Left ventricle myocardium inferior (tissue), 1 donor: ENCODE measurements around the gene NCS1. TPM values are rescaled to one million over a fixed set of nuclear protein-coding genes. Genes with fewer than 3 reads are reported as not detected.

ENCODE experiments used
- DNase-seq: peaks from one replicate; pipeline ENCODE4 v3.0.0-alpha.2; 2020
- H3K27ac ChIP-seq: fragments of 200-600 bp; replicated peaks from 2 replicates; pipeline ENCODE4 v1.8.0; 2021
- H3K27me3 ChIP-seq: fragments of 200-600 bp; 2 replicates; pipeline ENCODE4 v1.8.0; 2021; ENCODE audit warnings: low read depth
- H3K36me3 ChIP-seq: fragments of 200-600 bp; 2 replicates; pipeline ENCODE4 v1.8.0; 2021
- H3K4me1 ChIP-seq: fragments of 200-600 bp; 2 replicates; pipeline ENCODE4 v1.8.0; 2021
- H3K4me3 ChIP-seq: fragments of 200-600 bp; 2 replicates; pipeline ENCODE4 v1.8.0; 2021; ENCODE audit warnings: mild to moderate bottlenecking, moderate library complexity
- H3K9me3 ChIP-seq: fragments of 200-600 bp; replicated peaks from 2 replicates; pipeline ENCODE4 v1.8.0; 2021
- intact Hi-C: fragments of 100-400 bp; cut with micrococcal nuclease; formaldehyde crosslinking; loops from one replicate; pipeline ENCODE4 v1.11.0; 2022
- total RNA-seq: library from RNA; stranded (reverse); fragmentation: NEBNext Ultra II Directional; extraction: Animal tissue kit (Norgen Biotek cat#: 25700); gene quantifications from one replicate; pipeline ENCODE4 v1.2.1, GENCODE V29; 2021
- TF ChIP-seq, protein P1 (sequence below): fragments of 200-600 bp; IDR thresholded peaks from 2 replicates; pipeline ENCODE4 v1.8.0; 2021; ENCODE audit warnings: antibody characterized with exemption, mild to moderate bottlenecking, borderline replicate concordance
- donor health status: DM: no; HTN: yes; CAD: no; lungs with severe emphysema.

The NCS1 gene
- total RNA-seq, 1 donor from 2014 or later = 6.1 TPM

DNA sequence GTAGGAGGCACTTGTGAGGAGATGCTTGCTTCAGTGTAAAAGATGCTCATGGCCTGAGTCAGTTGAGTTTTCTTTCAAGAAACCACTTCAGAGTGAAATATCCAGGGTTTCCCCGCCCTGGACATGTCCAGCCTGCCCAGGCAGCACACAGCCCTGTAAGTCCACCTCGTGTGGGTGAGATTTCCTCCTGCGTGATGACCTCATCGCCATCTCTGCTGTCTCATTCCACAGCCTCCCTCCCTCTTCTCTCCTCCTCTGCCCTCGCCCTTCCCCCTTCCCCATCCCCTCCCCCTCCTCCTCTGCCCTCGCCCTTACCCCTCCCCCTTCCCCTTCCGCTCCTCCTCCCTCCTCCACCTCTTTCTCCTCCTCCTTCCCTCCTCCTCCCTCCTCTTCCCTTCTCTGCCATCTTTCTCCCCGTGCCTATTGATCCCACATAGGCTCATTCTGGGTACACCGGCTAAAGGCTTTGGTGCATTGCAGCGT lies 34.0 kb upstream of the NCS1 start:
- TF ChIP-seq, protein P1, sequence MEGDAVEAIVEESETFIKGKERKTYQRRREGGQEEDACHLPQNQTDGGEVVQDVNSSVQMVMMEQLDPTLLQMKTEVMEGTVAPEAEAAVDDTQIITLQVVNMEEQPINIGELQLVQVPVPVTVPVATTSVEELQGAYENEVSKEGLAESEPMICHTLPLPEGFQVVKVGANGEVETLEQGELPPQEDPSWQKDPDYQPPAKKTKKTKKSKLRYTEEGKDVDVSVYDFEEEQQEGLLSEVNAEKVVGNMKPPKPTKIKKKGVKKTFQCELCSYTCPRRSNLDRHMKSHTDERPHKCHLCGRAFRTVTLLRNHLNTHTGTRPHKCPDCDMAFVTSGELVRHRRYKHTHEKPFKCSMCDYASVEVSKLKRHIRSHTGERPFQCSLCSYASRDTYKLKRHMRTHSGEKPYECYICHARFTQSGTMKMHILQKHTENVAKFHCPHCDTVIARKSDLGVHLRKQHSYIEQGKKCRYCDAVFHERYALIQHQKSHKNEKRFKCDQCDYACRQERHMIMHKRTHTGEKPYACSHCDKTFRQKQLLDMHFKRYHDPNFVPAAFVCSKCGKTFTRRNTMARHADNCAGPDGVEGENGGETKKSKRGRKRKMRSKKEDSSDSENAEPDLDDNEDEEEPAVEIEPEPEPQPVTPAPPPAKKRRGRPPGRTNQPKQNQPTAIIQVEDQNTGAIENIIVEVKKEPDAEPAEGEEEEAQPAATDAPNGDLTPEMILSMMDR = no peak
- Histone ChIP-seq H3K27ac (peak overlapping the region; percentile 60), H3K4me1 (peaks cover 36% of the 10 kb centered on the region), H3K27me3 (no peaks in the 10 kb centered on the region), H3K36me3 (peaks cover 20% of the 10 kb centered on the region), H3K4me3 (no peak overlapping the region), H3K9me3 (no peaks in the 10 kb centered on the region)
- intact Hi-C loops = no loop called here
- DNase-seq = peak; percentile 51

DNA sequence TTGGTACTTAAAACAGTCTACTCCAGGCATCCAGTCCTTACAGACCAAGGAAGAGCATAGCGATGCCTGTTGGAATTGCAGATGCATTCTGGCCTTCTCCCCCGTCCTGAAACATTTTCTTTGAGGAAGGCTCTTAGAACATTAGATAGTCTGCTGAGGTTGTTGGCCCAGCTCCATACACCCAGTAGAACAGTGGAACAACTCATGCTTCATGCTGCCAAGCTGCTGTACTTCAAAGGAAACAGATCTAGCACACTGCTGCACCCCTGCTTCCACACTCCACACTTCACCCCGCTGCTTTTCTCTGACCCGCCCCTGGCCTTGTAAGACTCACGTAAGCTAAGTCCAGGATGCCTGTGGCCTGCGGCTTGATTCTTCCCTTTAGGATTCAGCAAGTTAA lies 33.4 kb upstream of the NCS1 start:
- TF ChIP-seq, protein P1 = no peak
- Histone ChIP-seq H3K4me3 (no peak overlapping the region), H3K9me3 (no peaks in the 10 kb centered on the region), H3K36me3 (peaks cover 14% of the 10 kb centered on the region), H3K27me3 (no peaks in the 10 kb centered on the region), H3K4me1 (peaks cover 39% of the 10 kb centered on the region), H3K27ac (peak overlapping the region; percentile 60)
- intact Hi-C loops = no loop called here
- DNase-seq = peak; percentile 48

DNA sequence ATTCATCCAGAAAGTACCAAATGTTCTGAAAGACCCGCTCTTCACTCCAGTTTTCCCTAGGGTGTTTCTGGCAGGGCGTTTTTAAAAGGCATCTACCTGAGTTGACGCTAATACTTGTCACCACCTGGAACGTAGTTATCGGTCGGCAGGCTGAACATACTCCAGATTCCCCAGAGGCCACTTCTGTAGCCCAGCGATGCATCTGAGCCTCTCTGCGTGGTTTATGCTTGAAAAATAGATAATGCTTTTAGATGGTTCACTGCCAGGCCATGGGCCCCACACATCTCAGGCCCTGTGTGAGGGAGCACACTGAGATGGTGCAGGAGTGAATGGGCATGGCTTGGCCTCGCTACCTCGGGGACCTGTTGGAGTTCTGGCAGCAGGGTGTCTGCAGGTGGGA lies 33.0 kb upstream of the NCS1 start:
- H3K4me3 ChIP-seq = no peak overlapping the region
- peak overlapping the region; percentile 60 for H3K27ac ChIP-seq
- intact Hi-C loops = no loop called here
- peaks cover 10% of the 10 kb centered on the region for H3K36me3 ChIP-seq
- no peaks in the 10 kb centered on the region for H3K9me3 ChIP-seq
- TF ChIP-seq, protein P1 = no peak
- DNase-seq = no peak
- no peaks in the 10 kb centered on the region for H3K27me3 ChIP-seq
- peaks cover 44% of the 10 kb centered on the region for H3K4me1 ChIP-seq

DNA sequence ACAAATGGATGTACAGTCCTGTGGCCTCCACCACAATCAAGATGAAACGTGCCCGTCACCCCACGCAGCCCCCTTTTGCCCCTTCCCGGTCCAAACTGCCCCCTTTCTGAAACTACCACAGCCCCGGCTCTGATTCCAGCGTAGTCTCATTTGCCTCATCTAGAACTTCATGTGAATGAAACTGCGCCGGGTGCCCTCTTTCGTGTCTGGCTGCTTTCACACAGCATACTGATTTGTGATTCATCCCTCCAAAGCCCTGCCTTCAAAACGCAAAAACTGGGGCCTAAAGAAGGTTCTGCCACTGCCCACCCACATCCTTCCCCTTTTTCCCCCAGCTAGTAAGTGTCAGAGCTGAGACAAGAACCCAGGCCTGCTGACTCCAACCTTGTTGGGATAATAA lies 31.5 kb upstream of the NCS1 start:
- H3K27ac ChIP-seq = no peak overlapping the region
- DNase-seq = no peak
- peaks cover 56% of the 10 kb centered on the region for H3K4me1 ChIP-seq

DNA sequence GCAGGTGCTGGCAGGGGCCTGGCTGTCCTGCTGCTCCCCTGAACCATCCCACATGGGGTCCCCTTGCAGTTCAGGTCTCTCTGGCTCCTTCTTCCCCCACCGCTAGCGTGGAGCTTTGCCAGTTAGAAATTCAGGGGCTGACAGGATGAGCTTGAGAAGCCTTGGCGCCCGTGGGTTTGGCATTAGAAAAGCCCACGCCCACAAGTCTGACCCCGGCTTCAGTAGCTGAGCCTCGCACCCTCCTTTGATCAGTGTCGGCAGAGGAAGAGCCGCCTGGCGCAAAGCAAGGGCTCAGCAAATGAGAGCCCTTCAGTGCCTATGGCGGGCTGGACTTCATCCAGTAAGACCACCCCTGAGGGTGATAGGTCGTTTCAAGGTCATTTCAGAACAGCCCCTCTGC lies 30.1 kb upstream of the NCS1 start:
- Histone ChIP-seq H3K4me3 (no peak overlapping the region), H3K9me3 (no peaks in the 10 kb centered on the region), H3K27me3 (peaks cover 19% of the 10 kb centered on the region), H3K27ac (no peak overlapping the region), H3K36me3 (no peaks in the 10 kb centered on the region), H3K4me1 (peaks cover 56% of the 10 kb centered on the region)
- intact Hi-C loops = no loop called here
- TF ChIP-seq, protein P1 = no peak
- DNase-seq = no peak

More for the DNA sequence above, 31.5 kb upstream of the NCS1 start:
- peaks cover 6% of the 10 kb centered on the region for H3K27me3 ChIP-seq
- TF ChIP-seq, protein P1 = no peak
- no peaks in the 10 kb centered on the region for H3K36me3 ChIP-seq
- intact Hi-C loops = no loop called here
- H3K4me3 ChIP-seq = no peak overlapping the region
- H3K9me3 ChIP-seq = no peaks in the 10 kb centered on the region
